KOPT-K1 (cell line): ENCODE data around the gene TRIM66.

Source experiments
- H3K27ac ChIP-seq: fragments of 200-600 bp; sonication (generic); 2 replicates; pipeline ENCODE4 v1.5.1; 2016; ENCODE audit warnings: antibody characterized with exemption, mild to moderate bottlenecking, low read depth, low read length; ENCODE audit not compliant: poor library complexity, severe bottlenecking
- H3K36me3 ChIP-seq: fragments of 200-600 bp; sonication (generic); 2 replicates; pipeline ENCODE4 v1.5.1; 2017; ENCODE audit warnings: antibody characterized with exemption, mild to moderate bottlenecking, low read length, moderate library complexity; ENCODE audit not compliant: insufficient read depth
- H3K9me3 ChIP-seq: fragments of 200-600 bp; sonication (generic); 2 replicates; pipeline ENCODE4 v1.5.1; 2017; ENCODE audit warnings: antibody characterized with exemption, low read length, mild to moderate bottlenecking; ENCODE audit not compliant: insufficient read depth, poor library complexity, severe bottlenecking

Gene TRIM66

GRCh38 chr11:8682303-8683114 lies at the start of gene TRIM66, which contains the start of gene RPL27A:
Gene TRIM66 (minus strand): TSS chr11:8682665. CDS start chr11:8672274, 10,391 bp downstream.
Gene RPL27A (plus strand): TSS chr11:8682792. CDS start chr11:8682814, 22 bp downstream.
- Histone ChIP-seq H3K9me3 (no peaks in the 10 kb centered on the region), H3K36me3 (peaks cover 50% of the 10 kb centered on the region), H3K27ac (peak within 1 kb of the TSS; percentile 91)

GRCh38 chr11:8731647-8732323 lies 49.3 kb upstream of the TRIM66 start:
- H3K9me3 ChIP-seq, result no peaks in the 10 kb centered on the region
- no peaks in the 10 kb centered on the region for H3K36me3 ChIP-seq
- no peak overlapping the region for H3K27ac ChIP-seq

- no peak overlapping the region for H3K27ac ChIP-seq
- no peaks in the 10 kb centered on the region for H3K9me3 ChIP-seq
- H3K36me3 ChIP-seq, result no peaks in the 10 kb centered on the region
Observed at GRCh38 chr11:8730697-8731020, 48.2 kb upstream of the TRIM66 start.

GRCh38 chr11:8729837-8730696 lies 47.6 kb upstream of the TRIM66 start:
- no peaks in the 10 kb centered on the region for H3K36me3 ChIP-seq
- H3K9me3 ChIP-seq, result no peaks in the 10 kb centered on the region
- no peak overlapping the region for H3K27ac ChIP-seq

- no peak overlapping the region for H3K27ac ChIP-seq
- no peaks in the 10 kb centered on the region for H3K9me3 ChIP-seq
- no peaks in the 10 kb centered on the region for H3K36me3 ChIP-seq
Observed at GRCh38 chr11:8729067-8729466, 46.6 kb upstream of the TRIM66 start.

GRCh38 chr11:8728563-8728962 lies 46.1 kb upstream of the TRIM66 start:
- no peaks in the 10 kb centered on the region for H3K36me3 ChIP-seq
- H3K9me3 ChIP-seq, result no peaks in the 10 kb centered on the region
- no peak overlapping the region for H3K27ac ChIP-seq

GRCh38 chr11:8726395-8726794 lies 43.9 kb upstream of the TRIM66 start:
- Histone ChIP-seq H3K36me3 (no peaks in the 10 kb centered on the region), H3K9me3 (no peaks in the 10 kb centered on the region), H3K27ac (no peak overlapping the region)

GRCh38 chr11:8724682-8725081 lies 42.2 kb upstream of the TRIM66 start:
- Histone ChIP-seq H3K9me3 (no peaks in the 10 kb centered on the region), H3K36me3 (no peaks in the 10 kb centered on the region), H3K27ac (no peak overlapping the region)

GRCh38 chr11:8723711-8724110 lies 41.2 kb upstream of the TRIM66 start:
- Histone ChIP-seq H3K36me3 (no peaks in the 10 kb centered on the region), H3K9me3 (no peaks in the 10 kb centered on the region), H3K27ac (no peak overlapping the region)

- Histone ChIP-seq H3K36me3 (no peaks in the 10 kb centered on the region), H3K9me3 (no peaks in the 10 kb centered on the region), H3K27ac (no peak overlapping the region)
Observed at GRCh38 chr11:8722809-8723208, 40.3 kb upstream of the TRIM66 start.

GRCh38 chr11:8721609-8722500 lies 39.4 kb upstream of the TRIM66 start:
- Histone ChIP-seq H3K9me3 (no peaks in the 10 kb centered on the region), H3K27ac (no peak overlapping the region), H3K36me3 (no peaks in the 10 kb centered on the region)

GRCh38 chr11:8720868-8721608 lies 38.6 kb upstream of the TRIM66 start:
- Histone ChIP-seq H3K27ac (no peak overlapping the region), H3K36me3 (no peaks in the 10 kb centered on the region), H3K9me3 (no peaks in the 10 kb centered on the region)

- H3K27ac ChIP-seq, result no peak overlapping the region
- H3K36me3 ChIP-seq, result no peaks in the 10 kb centered on the region
- H3K9me3 ChIP-seq, result no peaks in the 10 kb centered on the region
Observed at GRCh38 chr11:8720352-8720751, 37.9 kb upstream of the TRIM66 start.

- H3K27ac ChIP-seq, result no peak overlapping the region
- no peaks in the 10 kb centered on the region for H3K9me3 ChIP-seq
- no peaks in the 10 kb centered on the region for H3K36me3 ChIP-seq
Observed at GRCh38 chr11:8719721-8720120, 37.3 kb upstream of the TRIM66 start.
